Measurements from ENCODE around the gene BCL11B.

The BCL11B gene

DNA sequence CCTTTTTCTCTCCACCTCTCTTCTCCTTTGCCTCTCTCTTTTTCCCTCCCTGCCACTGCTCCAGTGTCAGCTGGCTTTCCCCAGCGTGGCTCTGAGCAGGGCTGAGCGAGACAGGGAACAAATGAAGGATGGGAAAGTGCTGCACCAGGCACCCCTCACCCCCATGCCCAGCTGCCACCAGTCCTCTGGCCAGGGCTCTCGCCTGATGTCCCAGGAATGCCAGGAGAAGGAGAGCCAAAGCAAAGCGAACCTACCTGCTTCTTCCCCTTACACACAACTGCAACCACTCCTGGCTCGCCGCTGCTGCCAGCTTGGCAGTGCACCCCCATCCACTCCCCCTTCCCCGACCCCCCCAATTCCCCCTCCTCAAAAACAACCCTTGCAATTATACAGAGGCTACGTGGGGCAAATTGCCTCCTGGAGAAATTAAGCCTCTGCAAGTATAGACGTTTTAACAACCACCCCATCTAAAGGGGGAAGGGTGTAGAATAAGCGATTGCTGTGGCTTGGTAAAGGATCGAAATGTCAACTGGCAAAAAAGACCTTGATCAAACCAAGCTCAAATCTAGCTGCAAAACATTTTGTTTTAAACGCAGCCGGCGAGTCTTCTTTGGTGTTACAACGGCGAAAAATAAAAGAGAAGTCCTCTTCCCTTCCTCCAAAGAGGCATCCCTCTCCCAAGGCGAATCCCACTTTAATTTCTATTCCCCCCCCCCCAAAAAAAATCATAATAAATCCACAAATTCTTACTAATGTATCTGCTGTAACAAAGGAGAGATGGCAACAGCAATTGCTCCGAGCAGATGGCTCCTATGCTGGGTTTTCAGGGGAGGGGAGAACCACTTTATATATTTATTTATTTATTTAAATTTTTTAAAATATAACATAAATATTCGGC lies 2.9 kb downstream of the BCL11B start:
- H3K4me3 ChIP-seq (ENCODE audit: control insufficient read depth, low read depth, low read length), result no peak overlapping the region
- TF ChIP-seq, protein P1, sequence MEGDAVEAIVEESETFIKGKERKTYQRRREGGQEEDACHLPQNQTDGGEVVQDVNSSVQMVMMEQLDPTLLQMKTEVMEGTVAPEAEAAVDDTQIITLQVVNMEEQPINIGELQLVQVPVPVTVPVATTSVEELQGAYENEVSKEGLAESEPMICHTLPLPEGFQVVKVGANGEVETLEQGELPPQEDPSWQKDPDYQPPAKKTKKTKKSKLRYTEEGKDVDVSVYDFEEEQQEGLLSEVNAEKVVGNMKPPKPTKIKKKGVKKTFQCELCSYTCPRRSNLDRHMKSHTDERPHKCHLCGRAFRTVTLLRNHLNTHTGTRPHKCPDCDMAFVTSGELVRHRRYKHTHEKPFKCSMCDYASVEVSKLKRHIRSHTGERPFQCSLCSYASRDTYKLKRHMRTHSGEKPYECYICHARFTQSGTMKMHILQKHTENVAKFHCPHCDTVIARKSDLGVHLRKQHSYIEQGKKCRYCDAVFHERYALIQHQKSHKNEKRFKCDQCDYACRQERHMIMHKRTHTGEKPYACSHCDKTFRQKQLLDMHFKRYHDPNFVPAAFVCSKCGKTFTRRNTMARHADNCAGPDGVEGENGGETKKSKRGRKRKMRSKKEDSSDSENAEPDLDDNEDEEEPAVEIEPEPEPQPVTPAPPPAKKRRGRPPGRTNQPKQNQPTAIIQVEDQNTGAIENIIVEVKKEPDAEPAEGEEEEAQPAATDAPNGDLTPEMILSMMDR (IDR thresholded peaks at IDR 0.05; ENCODE audit: control insufficient read depth, insufficient read depth, low read depth, low read length, missing control alignments), result no peak
- DNase-seq (ENCODE audit: low read depth), result no peak

DNA sequence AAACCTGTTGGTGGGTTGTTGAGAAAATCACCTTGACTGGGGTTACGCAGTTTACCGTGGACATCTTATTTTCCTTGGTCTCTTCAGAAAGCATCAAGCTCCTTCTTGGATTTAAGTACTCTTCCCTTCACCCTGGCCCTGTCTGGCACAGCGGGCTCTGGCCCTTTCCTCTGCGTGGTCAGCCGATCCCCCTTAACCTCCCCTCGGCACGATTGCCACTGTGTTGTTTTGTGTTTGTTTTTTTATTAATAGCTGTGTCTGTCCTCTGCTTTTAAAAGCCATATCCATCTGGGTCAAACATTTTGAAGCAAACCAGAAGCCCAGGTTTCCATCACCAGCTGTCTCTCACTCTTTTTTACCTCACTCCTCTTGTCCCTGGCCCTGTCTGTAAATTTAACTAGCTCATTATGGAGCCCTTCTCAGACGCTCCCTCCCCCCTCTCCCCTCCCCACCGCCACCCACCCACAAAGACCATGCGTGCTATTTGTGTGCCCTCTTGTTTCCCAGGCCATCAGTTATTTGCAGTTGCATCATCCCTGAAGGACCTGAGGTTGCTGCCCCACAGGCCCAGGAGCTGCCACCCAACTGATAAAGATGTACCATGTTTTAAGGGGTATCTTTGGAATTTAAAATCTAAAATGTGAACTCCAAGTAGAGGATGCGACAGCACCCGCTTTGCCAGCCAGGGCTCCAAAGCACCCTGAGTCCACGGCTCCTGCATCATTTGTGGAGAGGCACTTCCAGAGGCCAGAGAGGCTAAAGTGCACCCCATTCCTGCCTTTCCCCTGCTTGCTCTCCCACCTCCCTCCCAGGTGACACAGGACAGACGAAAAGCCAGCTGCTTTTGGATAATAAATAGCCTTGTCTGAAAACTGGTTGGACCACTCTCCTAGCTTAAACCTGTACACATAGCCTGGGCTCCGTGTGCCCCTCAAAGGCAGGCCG lies 3.9 kb downstream of the BCL11B start:
- TF ChIP-seq, protein P1 (IDR thresholded peaks at IDR 0.05; ENCODE audit: control insufficient read depth, insufficient read depth, low read depth, low read length, missing control alignments), result no peak
- no peak overlapping the region for H3K4me3 ChIP-seq (ENCODE audit: control insufficient read depth, low read depth, low read length)
- no peak for DNase-seq (ENCODE audit: low read depth)

DNA sequence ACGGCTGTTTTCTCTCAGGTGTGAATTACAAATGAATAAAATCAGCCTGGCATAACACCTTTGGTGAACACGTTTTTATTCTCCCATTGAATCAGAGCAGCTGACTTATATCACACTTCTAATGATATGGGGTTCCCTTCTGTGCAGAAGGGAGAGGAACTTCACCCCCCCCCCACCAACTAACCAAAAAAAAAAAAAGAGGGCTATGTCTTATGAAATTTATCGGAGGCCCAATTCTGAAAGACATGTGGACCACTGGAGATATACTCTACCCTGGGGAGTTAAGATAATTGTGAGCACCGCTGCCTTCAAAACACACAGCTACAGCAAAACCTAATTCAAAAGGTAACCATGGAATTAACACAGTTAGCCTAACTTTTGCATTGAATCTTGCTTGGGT lies 4.6 kb downstream of the BCL11B start:
- no peak for DNase-seq (ENCODE audit: low read depth)
- no peak overlapping the region for H3K4me3 ChIP-seq (ENCODE audit: control insufficient read depth, low read depth, low read length)
- TF ChIP-seq, protein P1 (IDR thresholded peaks at IDR 0.05; ENCODE audit: control insufficient read depth, insufficient read depth, low read depth, low read length, missing control alignments), result no peak

DNA sequence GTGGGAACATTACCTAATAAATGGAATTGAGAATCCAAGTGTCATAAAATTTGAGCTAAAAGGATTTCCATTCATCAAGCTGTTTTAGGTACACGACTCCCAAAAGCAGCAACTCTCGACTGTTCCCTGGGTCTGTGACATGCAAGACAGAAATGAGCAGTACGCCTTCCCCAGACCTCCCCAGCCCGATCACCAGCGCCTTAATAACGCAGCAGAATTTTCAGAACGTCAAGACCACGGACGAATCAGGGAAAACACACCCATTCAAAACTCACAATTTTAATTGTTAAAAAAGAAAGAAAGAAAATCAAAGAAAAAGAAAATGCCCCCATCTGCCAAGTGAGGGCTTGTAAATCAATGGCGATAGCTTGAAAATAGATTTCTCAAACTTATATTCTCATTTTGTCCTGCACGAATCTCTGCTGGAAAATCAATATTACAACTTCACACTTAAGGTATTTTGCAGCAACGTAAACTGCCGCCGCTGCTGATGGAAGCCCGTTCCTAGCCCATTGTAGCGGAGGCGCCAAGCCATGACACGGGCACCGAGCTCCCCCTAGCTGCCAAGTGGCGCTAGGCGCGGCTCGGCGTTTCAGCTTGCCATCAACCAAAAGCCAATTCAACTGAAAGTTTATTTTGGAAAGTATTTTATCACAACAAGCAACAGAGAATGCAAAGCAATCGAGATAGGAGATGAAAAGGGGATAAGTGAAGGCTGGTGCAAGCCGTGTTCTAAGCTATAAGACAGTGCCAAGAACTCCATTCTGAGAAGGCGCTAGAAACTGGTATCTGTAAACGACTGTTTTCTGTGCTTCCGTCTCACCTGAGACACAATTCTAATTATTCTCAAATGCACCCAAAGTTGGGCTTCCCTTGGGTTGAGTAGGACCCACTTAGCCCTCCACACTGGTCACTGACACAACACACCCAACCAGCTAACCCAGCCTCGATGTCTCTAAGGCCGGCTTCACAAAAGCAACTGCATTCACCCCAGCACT lies 5.5 kb downstream of the BCL11B start:
- H3K4me3 ChIP-seq (ENCODE audit: control insufficient read depth, low read depth, low read length), result no peak overlapping the region
- TF ChIP-seq, protein P1 (IDR thresholded peaks at IDR 0.05; ENCODE audit: control insufficient read depth, insufficient read depth, low read depth, low read length, missing control alignments), result peak; percentile 98

DNA sequence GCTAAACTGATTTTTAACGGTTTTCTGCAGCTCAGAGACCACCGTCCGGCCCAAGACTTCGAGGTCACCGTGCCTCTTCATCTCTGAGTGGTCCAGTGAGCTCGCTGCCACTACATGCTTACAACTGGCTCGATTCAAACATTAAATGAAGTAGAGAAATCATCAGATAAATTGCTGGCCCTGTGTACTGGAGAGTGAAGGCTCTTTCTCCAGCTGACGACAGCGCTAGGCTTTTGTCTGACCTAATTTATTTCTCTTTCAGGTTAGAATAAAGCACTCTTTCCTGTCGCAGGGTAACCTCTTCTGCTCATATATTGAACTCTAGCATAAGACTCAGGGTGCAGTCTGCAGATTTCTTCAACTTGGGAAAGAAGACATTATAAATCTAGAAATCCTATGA lies 6.4 kb downstream of the BCL11B start:
- H3K4me3 ChIP-seq (ENCODE audit: control insufficient read depth, low read depth, low read length), result no peak overlapping the region
- TF ChIP-seq, protein P1 (IDR thresholded peaks at IDR 0.05; ENCODE audit: control insufficient read depth, insufficient read depth, low read depth, low read length, missing control alignments), result no peak
- no peak for DNase-seq (ENCODE audit: low read depth)

More for the DNA sequence above, 5.5 kb downstream of the BCL11B start:
- DNase-seq (ENCODE audit: low read depth), result peak; percentile 16
